Prostate gland (tissue), 2 donors: ENCODE results near the gene CALHM3. TPM values are rescaled to one million over a fixed set of nuclear protein-coding genes. Genes with fewer than 3 reads are reported as not detected.

Experiments used
- DNase-seq: peaks from one replicate; pipeline ENCODE4 v3.0.0-alpha.2; 2019; ENCODE audit warnings: low spot score
- H3K27ac ChIP-seq, 2 donors: fragments of 200-600 bp; sonication (generic); 2 replicates each; pipeline ENCODE4 v1.5.1; 2017 to 2019
- H3K27me3 ChIP-seq: fragments of 200-600 bp; sonication (generic); replicated peaks from 2 replicates; pipeline ENCODE4 v1.5.1; 2019; ENCODE audit not compliant: insufficient read depth
- H3K36me3 ChIP-seq, 2 donors: fragments of 200-600 bp; sonication (generic); 1 replicate in 1 of 2; 2 replicates in 1 of 2; pipeline versions ENCODE4 v1.5.1 to v1.8.1; 2017 to 2019
- H3K4me1 ChIP-seq: fragments of 200-600 bp; sonication (generic); replicated peaks from 2 replicates; pipeline ENCODE4 v1.5.1; 2019
- H3K4me3 ChIP-seq, 2 donors: fragments of 200-600 bp; sonication (generic); 2 replicates each; pipeline ENCODE4 v1.5.1; 2017 to 2019
- H3K9me3 ChIP-seq: fragments of 200-600 bp; sonication (generic); 2 replicates; pipeline ENCODE4 v1.5.1; 2017
- CTCF ChIP-seq, 4 experiments: fragments of 200-600 bp in 2 of 4; fragments of 450-650 bp in 2 of 4; sonication (generic) in 2 of 4; IDR thresholded peaks; 1 replicate in 3 of 4; 2 replicates in 1 of 4; pipeline ENCODE4 v1.5.1; 2016 to 2019; ENCODE audit warnings: antibody characterized with exemption in 4 of 4, mild to moderate bottlenecking in 2 of 4, moderate library complexity in 2 of 4
- POLR2A ChIP-seq: fragments of 450-650 bp; IDR thresholded peaks from one replicate; pipeline ENCODE4 v1.6.1; 2016; ENCODE audit warnings: antibody characterized with exemption, mild to moderate bottlenecking
- POLR2AphosphoS5 ChIP-seq: sonication (generic); formaldehyde crosslinking; IDR thresholded peaks from one replicate; pipeline ENCODE4 v1.6.1; 2017; ENCODE audit warnings: antibody characterized with exemption
- WGBS: methylation state at CpG from one replicate; pipeline ENCODE4 v1.1.5; 2018; 5-methylcytosine and 5-hydroxymethylcytosine counted together
- intact Hi-C: fragments of 100-400 bp; cut with DNase I; formaldehyde crosslinking; loops from one replicate; pipeline ENCODE4 v1.14.2; 2022
- total RNA-seq, 2 donors: library from RNA; depleted of rRNA; stranded (reverse); fragments of >200 nt; gene quantifications; one replicate each; pipeline ENCODE4 v1.1.0, GENCODE V29; 2016

The CALHM3 gene
- total RNA-seq, 2 donors from 2014 or later = 0.51 TPM; not detected in 1

GRCh38 chr10:103442031-103442461, 37.0 kb downstream of the CALHM3 start:
- TF ChIP-seq POLR2AphosphoS5 (no peak), CTCF (IDR thresholded peaks at IDR 0.05) (no peak), POLR2A (no peak)
- intact Hi-C loops = no loop called here
- no peaks in the 10 kb centered on the region for H3K4me1 ChIP-seq
- H3K27ac ChIP-seq = no peak overlapping the region
- H3K4me3 ChIP-seq = no peak overlapping the region
- 81% methylated on average over 13 of the region's 13 CpGs for WGBS
- peaks cover 6 to 26% of the 10 kb centered on the region in 2 donors for H3K36me3 ChIP-seq
- DNase-seq = no peak
- no peaks in the 10 kb centered on the region for H3K9me3 ChIP-seq
- no peaks in the 10 kb centered on the region for H3K27me3 ChIP-seq

- no peaks in the 10 kb centered on the region for H3K27me3 ChIP-seq
- intact Hi-C loops = no loop called here
- H3K4me1 ChIP-seq = no peaks in the 10 kb centered on the region
- TF ChIP-seq POLR2AphosphoS5 (no peak), POLR2A (no peak), CTCF (IDR thresholded peaks at IDR 0.05) (no peak)
- H3K4me3 ChIP-seq = no peak overlapping the region
- H3K36me3 ChIP-seq = peaks cover 6 to 23% of the 10 kb centered on the region in 2 donors
- no peak overlapping the region for H3K27ac ChIP-seq
- WGBS = 81% methylated on average over 8 of the region's 8 CpGs
- no peak for DNase-seq
- H3K9me3 ChIP-seq = no peaks in the 10 kb centered on the region
These were observed 37.4 kb downstream of the CALHM3 start for GRCh38 chr10:103441611-103442010.

GRCh38 chr10:103441206-103441605, 37.8 kb downstream of the CALHM3 start:
- no peak overlapping the region for H3K27ac ChIP-seq
- 94% methylated on average over 8 of the region's 8 CpGs for WGBS
- DNase-seq = no peak
- intact Hi-C loops = no loop called here
- H3K4me3 ChIP-seq = no peak overlapping the region
- H3K4me1 ChIP-seq = no peaks in the 10 kb centered on the region
- no peaks in the 10 kb centered on the region for H3K27me3 ChIP-seq
- H3K36me3 ChIP-seq = peaks cover 6 to 23% of the 10 kb centered on the region in 2 donors
- TF ChIP-seq POLR2A (no peak), POLR2AphosphoS5 (no peak), CTCF (IDR thresholded peaks at IDR 0.05) (no peak)
- no peaks in the 10 kb centered on the region for H3K9me3 ChIP-seq

- 91% methylated on average over 14 of the region's 14 CpGs for WGBS
- intact Hi-C loops = no loop called here
- Histone ChIP-seq H3K36me3 (peaks cover 6 to 23% of the 10 kb centered on the region in 2 donors), H3K4me3 (no peak overlapping the region), H3K9me3 (no peaks in the 10 kb centered on the region), H3K27ac (no peak overlapping the region), H3K27me3 (no peaks in the 10 kb centered on the region), H3K4me1 (no peaks in the 10 kb centered on the region)
- TF ChIP-seq POLR2AphosphoS5 (no peak), CTCF (IDR thresholded peaks at IDR 0.05) (no peak), POLR2A (no peak)
- no peak for DNase-seq
These were observed 38.6 kb downstream of the CALHM3 start for GRCh38 chr10:103440416-103440815.

- DNase-seq = no peak
- Histone ChIP-seq H3K36me3 (peaks cover 6 to 21% of the 10 kb centered on the region in 2 donors), H3K27me3 (no peaks in the 10 kb centered on the region), H3K4me3 (no peak overlapping the region), H3K9me3 (no peaks in the 10 kb centered on the region), H3K27ac (no peak overlapping the region), H3K4me1 (no peaks in the 10 kb centered on the region)
- TF ChIP-seq POLR2A (no peak), CTCF (IDR thresholded peaks at IDR 0.05) (no peak), POLR2AphosphoS5 (no peak)
- intact Hi-C loops = no loop called here
- 69% methylated on average over 4 of the region's 4 CpGs for WGBS
These were observed 39.3 kb downstream of the CALHM3 start for GRCh38 chr10:103439776-103440175.
